ENCODE data around the gene LIMK2. TPM values are rescaled to one million over a fixed set of nuclear protein-coding genes. Genes with fewer than 3 reads are reported as not detected.

Gene LIMK2
- total and polyA plus RNA-seq, 9 of the 15 experiments (the other 6 are each of a cell fraction or from before 2014, with no cell fraction given), result 1.1 to 14.5 (median 8.5) TPM

GRCh38 chr22:31248965-31249958 is 37.2 kb downstream of the LIMK2 start:
- FAIRE-seq (no peak), ATAC-seq (no peak), DNase-seq (ENCODE audit: extremely low read depth in 1 of 4, low spot score in 3 of 4) (no peak)
- H3K36me3 ChIP-seq (ENCODE audit: control insufficient read depth, insufficient read depth, low read length), result peaks cover 5% of the 10 kb centered on the region; the same call in 2 of the 3 replicates
- POLR2A ChIA-PET, result interaction anchor here (0.8 to 1.1 kb wide), 2 partner anchors 13 to 26 kb away, joined by 4 to 8 read pairs; no protein-coding TSS in a partner anchor
- in situ Hi-C loops (cut with MboI) (no loop called here), intact Hi-C loops (cut with micrococcal nuclease) (no loop called here)
- no peak overlapping the region for H3K4me2 ChIP-seq (ENCODE audit: insufficient read depth, low read length)
- CTCF ChIA-PET (ENCODE audit: low intra/inter-chr PET ratio), result no interaction called here
- no peaks in the 10 kb centered on the region for H3K9me3 ChIP-seq (replicated peaks; ENCODE audit: control insufficient read depth, insufficient read depth, low read depth, low read length)
- H3K4me3 ChIP-seq, result no peak overlapping the region
- no peaks in the 10 kb centered on the region for H3K79me2 ChIP-seq (ENCODE audit: control insufficient read depth, insufficient read depth, low read length)
- H3K9me1 ChIP-seq (ENCODE audit: control insufficient read depth, insufficient read depth, low read length), result peaks cover 4% of the 10 kb centered on the region
- WGBS (ENCODE audit: insufficient coverage, low coverage, missing lambda C conversion rate), result 58% methylated on average over 9 of the region's 9 CpGs
- H3K27me3 ChIP-seq (ENCODE audit: control insufficient read depth in 2 of 2, insufficient read depth in 2 of 2, low read length in 2 of 2), result no peaks in the 10 kb centered on the region
- peaks cover 7 to 8% of the 10 kb centered on the region in 2 experiments; a peak in 4 of 5 replicates for H3K4me1 ChIP-seq (replicated peaks in 1 of 2; ENCODE audit: control insufficient read depth in 2 of 2, insufficient read depth in 2 of 2, low read length in 2 of 2)
- no peak overlapping the region; a peak in 1 of 4 replicates for H3K9ac ChIP-seq (ENCODE audit: insufficient read depth in 1 of 2, low read depth in 2 of 2, low read length in 2 of 2)
- H4K20me1 ChIP-seq (replicated peaks; ENCODE audit: control insufficient read depth, insufficient read depth, low read length), result peaks cover 4% of the 10 kb centered on the region; the same call in 1 of the 2 replicates
- BruUV-seq (replicated peaks), result no TSS peak
- H3K27ac ChIP-seq (ENCODE audit: extremely low read depth, low read depth, low read length), result no peak overlapping the region
- H2AFZ ChIP-seq (ENCODE audit: low read depth, low read length), result no peak overlapping the region
- TF ChIP-seq STAT6 (CRISPR knock-in tag; IDR thresholded peaks at IDR 0.05), result no peak
- no peak for TF ChIP-seq TSC22D4 (tag; IDR thresholded peaks at IDR 0.05)
- no peak for TF ChIP-seq AFF1 (IDR thresholded peaks at IDR 0.05; ENCODE audit: low read depth in 1 of 2, partially characterized antibody in 2 of 2)
- TF ChIP-seq PTRF (tag; IDR thresholded peaks at IDR 0.05), result no peak
- no peak for TF ChIP-seq ZNF695 (CRISPR knock-in tag; IDR thresholded peaks at IDR 0.05)
- TF ChIP-seq ZNF511 (CRISPR knock-in tag; IDR thresholded peaks at IDR 0.05), result no peak
- TF ChIP-seq ZNF644 (tag; IDR thresholded peaks at IDR 0.05; ENCODE audit: low read depth), result no peak
- no peak for TF ChIP-seq L3MBTL2 (IDR thresholded peaks at IDR 0.05)
- no peak for TF ChIP-seq CLOCK (CRISPR knock-in tag; IDR thresholded peaks at IDR 0.05; ENCODE audit: borderline replicate concordance)

Measured in K562 (cell line).